NCI-H2196 treated with DMSO at 0.1 percent for 48 hours (cell line): ENCODE results near the gene NOVA1.

ENCODE experiments used
- DNase-seq: peaks from one replicate; lab custom pipeline; 2025; ENCODE audit not compliant: unreplicated experiment; lab: John Stamatoyannopoulos, UW

NOVA1 gene

DNA sequence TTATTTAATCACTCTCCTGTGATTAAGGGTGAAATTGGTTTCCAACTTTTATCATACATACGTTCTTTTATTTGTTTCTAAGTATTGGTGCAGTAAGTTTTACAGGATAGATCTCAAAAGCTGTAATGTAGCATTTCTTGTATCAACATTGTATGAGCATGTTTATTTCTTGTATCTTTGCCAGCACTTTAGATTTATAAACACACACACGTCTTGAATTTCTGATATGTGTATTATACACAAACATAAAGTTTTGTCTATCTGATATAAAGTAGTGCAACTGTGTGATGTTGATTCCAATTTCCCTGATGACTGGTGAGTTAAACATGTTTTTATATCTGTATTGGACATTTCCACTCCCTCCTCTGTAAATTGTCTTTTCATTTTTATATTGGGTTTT is 134.7 kb downstream of the NOVA1 start:
- DNase-seq, result no peak

DNA sequence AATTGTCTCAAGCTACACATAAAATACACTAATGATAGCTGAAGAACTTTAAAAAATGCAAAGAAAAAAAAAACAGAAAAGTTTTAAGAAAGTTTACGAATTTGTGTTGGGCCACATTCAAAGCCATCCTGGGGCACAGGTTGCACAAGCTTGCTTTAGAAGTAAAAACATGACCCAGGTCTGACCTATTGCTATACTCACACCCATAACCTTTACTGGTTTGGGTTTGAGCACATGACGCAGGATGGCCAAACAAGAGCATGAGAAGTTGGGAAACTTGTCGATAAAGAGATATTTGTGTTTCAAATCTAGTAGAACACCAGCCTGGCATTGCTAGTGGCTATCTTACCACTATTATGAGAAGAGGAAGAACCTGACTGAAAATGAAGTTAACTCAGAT is 143.7 kb downstream of the NOVA1 start:
- DNase-seq, result no peak

DNA sequence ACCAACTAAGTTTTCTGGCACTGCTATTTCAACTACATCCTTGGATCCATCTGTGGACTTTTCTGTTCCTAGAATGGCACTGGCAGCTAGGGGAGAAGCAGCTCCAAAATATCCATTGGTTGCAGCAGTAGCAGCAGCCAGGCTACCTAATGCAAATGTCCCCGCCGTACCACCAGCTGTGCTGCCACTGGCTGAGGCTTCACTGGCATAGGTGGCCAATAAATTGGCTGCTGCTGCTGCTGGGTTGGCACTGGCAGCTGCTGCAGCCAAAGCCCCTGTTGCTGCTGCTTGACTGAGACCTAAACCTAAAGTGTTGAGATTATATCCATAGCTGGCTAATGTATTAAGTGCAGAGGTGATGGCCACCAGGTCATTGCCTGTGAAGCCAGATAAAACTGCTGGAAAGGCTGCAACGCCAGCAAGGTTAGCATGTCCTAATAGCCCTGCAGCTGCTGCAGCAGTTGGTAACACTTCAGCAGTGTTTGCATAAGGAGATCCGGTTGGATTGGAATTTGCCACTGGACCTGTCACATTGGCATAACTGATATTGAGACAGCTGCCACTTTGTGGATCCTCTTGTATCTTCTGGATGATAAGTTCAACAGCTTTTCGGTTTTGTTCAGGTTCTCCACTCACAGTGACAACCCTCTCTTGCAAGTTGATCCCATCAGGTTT is 149.5 kb downstream of the NOVA1 start:
- DNase-seq, result peak; percentile 66

DNA sequence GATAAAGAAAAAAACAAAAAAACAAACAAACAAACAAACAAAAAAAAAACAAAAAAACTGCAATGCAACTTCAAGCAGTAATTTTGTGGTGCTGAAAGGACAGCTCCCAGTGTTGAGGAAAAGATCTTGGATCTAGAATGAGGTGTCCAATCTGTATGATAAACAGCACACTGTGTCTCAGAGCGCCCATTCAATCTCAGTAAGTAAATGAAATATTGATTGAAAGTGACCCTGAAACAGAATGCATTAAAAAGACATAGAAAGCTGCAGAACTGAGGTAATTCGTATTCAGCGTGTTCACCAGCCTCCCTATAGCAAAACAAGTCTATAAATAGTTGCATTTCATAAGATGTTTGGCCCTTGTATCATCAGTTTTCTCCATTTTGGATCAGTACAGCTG is 153.0 kb downstream of the NOVA1 start:
- DNase-seq, result no peak

DNA sequence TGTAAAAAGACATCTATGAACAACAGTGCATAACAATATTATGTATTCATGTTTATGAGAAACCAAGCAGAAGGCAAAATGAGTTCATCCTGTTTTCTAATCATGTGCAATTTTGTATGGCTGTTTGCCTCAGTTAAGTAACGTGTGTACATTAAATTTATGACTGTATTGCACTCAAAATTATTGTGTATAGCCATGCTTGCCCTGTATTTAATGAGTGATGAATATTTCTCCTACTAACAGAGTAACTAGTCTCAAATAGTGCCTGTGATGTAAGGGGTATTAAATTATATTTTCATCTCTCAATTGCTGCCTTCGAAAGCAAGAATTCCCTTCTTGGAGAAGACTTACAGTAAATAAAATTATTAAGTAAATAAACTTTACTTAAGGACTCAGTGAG is 154.2 kb downstream of the NOVA1 start:
- no peak for DNase-seq

DNA sequence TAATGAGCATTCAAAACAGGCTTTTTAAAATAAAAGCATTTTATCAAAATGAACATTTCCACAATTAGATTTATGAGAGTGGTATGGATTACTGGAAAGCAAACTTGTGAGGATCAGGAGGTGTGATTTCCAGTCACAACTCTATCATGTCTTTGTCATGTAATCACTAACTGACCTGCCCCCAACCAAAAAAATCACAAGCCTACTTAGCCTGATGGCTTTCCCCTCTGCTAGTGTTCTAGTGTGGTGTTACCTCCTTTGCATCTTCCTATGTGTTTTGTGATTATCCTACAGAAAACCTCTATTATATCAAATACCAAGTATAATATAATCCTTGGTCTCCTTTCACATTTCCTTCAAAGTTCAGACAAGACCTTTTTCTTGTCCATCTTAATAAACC is 168.6 kb downstream of the NOVA1 start:
- DNase-seq, result no peak

DNA sequence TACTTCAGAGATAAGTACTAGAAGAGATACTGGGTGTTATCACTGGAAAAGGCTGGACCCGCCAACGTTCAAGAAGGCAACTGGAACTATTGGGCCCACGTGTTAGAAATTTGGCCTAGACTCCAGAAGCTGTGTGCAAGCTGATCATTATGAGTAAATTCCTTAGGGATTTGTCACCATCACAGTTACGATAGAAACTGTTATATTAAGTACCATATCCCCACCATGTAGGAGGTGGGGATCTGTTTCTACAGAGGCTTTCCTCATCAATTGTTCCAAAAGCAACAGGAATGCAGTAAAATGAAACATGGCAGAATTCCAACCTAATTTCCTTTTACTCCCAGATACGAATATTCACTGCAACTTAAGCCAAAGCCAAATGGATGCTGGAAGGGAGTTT is 170.7 kb downstream of the NOVA1 start:
- no peak for DNase-seq

- DNase-seq, result no peak
Measured at GRCh38 chr14:26424537-26424936, 173.3 kb downstream of the NOVA1 start.

DNA sequence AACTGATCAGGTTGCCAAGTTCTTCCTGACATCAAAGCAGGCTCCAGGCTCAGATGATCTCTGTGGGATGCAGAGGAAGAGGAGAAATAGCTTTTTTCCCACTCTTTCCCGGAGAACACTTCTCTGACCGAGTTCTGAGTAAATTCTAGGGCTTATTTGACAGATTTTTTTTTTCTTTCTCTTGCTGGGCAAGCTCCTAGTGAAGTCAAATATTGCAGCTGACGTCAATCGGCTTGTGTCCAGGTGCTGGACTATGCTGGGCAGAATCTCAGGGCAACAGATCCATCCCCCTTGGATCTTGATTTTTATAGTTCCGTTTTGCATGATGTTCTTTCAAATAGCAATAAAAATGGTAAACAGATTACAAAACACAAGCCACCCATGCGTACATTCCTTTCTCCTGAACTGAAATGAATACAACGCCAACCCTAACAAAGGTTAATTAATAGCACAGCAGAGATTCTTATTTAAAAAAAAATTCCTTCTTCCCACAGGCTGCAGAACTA is 182.2 kb downstream of the NOVA1 start:
- no peak for DNase-seq

DNA sequence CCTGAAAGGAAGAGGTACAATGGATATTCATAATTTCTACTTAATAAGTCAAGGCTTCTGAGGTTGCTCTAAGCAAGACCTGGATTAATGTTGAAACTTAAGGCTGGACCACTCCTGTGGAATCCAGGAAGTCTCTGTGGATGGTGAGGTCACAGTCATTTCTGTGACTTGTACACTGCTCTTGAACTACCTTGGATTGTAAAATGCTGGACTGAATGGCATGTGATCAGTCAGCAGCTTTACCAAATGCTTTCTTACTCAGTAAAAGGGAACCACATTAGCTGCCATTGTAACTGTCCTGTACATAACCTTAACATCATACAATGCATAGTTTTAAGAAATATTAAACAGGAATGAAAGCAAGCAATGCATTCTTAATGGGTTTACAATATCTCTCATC is 182.9 kb downstream of the NOVA1 start:
- DNase-seq, result no peak

- DNase-seq, result no peak
Measured at GRCh38 chr14:26414103-26414502, 183.7 kb downstream of the NOVA1 start.

DNA sequence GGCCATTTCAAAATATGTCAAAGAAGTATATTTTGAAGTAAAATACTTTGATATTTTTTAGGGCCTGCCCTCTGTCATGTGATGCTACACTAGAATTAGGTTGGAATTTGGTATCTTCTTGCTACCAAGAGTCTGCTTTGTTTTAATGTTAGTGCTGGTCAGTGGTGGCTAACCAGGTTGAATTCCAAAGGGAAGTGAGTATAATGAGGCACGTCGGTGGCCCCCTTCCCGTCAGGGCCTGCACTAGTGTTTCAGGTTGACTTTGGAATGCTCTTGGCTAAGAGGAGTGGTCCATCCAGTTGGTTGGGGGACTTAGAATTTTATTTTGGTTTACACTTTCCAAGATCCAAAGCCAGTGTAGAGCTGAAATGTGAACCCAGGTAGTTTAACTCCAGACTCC is 185.4 kb downstream of the NOVA1 start:
- no peak for DNase-seq

DNA sequence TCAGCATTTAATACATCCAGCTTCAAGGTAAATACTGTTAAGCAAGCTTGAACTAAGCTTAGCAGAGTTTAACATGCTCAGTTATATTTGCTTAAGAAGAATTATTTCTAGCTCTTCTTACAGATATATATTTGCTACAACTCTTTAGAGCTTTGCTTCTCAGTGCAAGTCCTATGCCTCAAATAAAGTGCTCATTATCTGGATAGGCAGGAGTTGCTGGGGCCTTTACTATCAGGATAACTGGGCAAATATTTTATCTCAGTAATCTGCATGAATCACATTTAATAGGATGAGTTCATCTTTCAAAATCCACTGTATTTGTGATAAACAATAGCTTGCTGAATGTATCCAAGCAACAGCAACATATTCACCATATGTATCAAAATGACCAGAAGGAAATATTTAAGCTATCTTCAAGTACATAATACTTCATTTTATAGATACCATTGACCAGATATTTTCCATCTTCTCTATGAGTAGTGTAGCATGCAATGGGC is 187.6 kb downstream of the NOVA1 start:
- DNase-seq, result no peak

GRCh38 chr14:26404927-26405326 is 192.9 kb downstream of the NOVA1 start:
- DNase-seq, result no peak

GRCh38 chr14:26403760-26404159 is 194.1 kb downstream of the NOVA1 start:
- DNase-seq, result no peak

DNA sequence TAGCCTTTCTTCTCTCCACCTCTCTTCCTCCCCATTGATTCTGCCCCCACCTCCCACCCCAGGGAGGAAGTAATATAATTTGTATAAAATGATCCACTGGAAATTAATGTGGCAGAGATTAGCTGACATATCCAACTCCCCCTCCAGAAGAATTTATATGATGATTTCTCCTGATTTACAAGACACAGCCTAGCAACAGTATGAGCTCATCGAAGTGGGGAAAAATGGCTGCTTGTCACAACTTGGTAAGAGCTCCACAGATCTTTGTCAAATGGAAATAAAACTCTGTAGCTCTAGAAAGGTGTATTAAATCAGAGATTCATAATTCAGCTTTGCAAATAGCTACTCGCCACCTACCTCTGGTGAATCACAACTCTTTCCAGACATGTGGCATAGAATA is 195.7 kb downstream of the NOVA1 start:
- no peak for DNase-seq

GRCh38 chr14:26401179-26401968 is 196.5 kb downstream of the NOVA1 start:
- DNase-seq, result peak; percentile 8

GRCh38 chr14:26400373-26400772 is 197.5 kb downstream of the NOVA1 start:
- no peak for DNase-seq

DNA sequence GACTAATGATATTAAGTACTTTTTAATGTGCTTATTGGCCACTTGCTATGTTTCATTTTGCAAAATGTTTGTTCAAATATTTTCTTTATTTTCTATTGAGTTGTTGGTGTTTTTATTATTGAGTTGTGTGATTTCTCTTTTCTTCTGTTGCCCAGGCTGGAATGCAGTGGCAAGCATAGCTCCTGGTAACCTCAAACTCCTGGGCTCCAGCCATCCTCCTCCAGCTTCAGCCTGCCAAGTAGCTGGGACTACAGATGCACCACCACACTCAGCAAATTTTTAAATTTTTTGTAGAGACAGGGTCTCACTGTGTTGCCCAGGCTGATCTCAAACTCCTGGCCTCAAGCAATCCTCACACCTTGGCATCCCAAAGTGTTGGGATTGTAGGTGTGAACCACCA is 199.2 kb downstream of the NOVA1 start:
- no peak for DNase-seq
